ENCODE results near the gene CCSER1.
"Not testable (repeated sequence)": the region's sequence is repeated elsewhere in the genome, so short reads cannot be mapped to it uniquely, and the experiment has no call there.

Gene CCSER1

GRCh38 chr4:91600301-91600700, 1473.1 kb downstream of the CCSER1 start:
- DNase-seq (ENCODE audit: low read depth) = no peak
- no peak for TF ChIP-seq CTCF (IDR thresholded peaks at IDR 0.05; ENCODE audit: control insufficient read depth, insufficient read depth, low read depth, low read length, missing control alignments)
- H3K4me3 ChIP-seq (ENCODE audit: control insufficient read depth, low read depth, low read length) = no peak overlapping the region

- no peak overlapping the region for H3K4me3 ChIP-seq (ENCODE audit: control insufficient read depth, low read depth, low read length)
- no peak for TF ChIP-seq CTCF (IDR thresholded peaks at IDR 0.05; ENCODE audit: control insufficient read depth, insufficient read depth, low read depth, low read length, missing control alignments)
- no peak for DNase-seq (ENCODE audit: low read depth)
Observed at GRCh38 chr4:91601401-91601800, 1474.2 kb downstream of the CCSER1 start.

- DNase-seq (ENCODE audit: low read depth) = no peak
- no peak for TF ChIP-seq CTCF (IDR thresholded peaks at IDR 0.05; ENCODE audit: control insufficient read depth, insufficient read depth, low read depth, low read length, missing control alignments)
- no peak overlapping the region for H3K4me3 ChIP-seq (ENCODE audit: control insufficient read depth, low read depth, low read length)
Observed at GRCh38 chr4:91611782-91612181, 1484.6 kb downstream of the CCSER1 start.

- H3K4me3 ChIP-seq (ENCODE audit: control insufficient read depth, low read depth, low read length) = no peak overlapping the region
- TF ChIP-seq CTCF (IDR thresholded peaks at IDR 0.05; ENCODE audit: control insufficient read depth, insufficient read depth, low read depth, low read length, missing control alignments) = no peak
- no peak for DNase-seq (ENCODE audit: low read depth)
Observed at GRCh38 chr4:91620952-91621351, 1493.8 kb downstream of the CCSER1 start.

- TF ChIP-seq CTCF (IDR thresholded peaks at IDR 0.05; ENCODE audit: control insufficient read depth, insufficient read depth, low read depth, low read length, missing control alignments) = no peak
- H3K4me3 ChIP-seq (ENCODE audit: control insufficient read depth, low read depth, low read length) = no peak overlapping the region
- no peak for DNase-seq (ENCODE audit: low read depth)
Observed at GRCh38 chr4:91621446-91621845, 1494.3 kb downstream of the CCSER1 start.

GRCh38 chr4:91622925-91623602, 1495.9 kb downstream of the CCSER1 start:
- no peak overlapping the region for H3K4me3 ChIP-seq (ENCODE audit: control insufficient read depth, low read depth, low read length)

GRCh38 chr4:91623603-91623967, 1496.4 kb downstream of the CCSER1 start:
- not testable (repeated sequence) for H3K4me3 ChIP-seq (ENCODE audit: control insufficient read depth, low read depth, low read length); DNase-seq (ENCODE audit: low read depth)

More at GRCh38 chr4:91622925-91623602, 1495.9 kb downstream of the CCSER1 start:
- DNase-seq (ENCODE audit: low read depth) = no peak
- no peak for TF ChIP-seq CTCF (IDR thresholded peaks at IDR 0.05; ENCODE audit: control insufficient read depth, insufficient read depth, low read depth, low read length, missing control alignments)
